CD4-positive, alpha-beta T cell treated with Interleukin-15 for 1 hour (primary cell): ENCODE data around the gene USP9X.
"Not testable (repeated sequence)": the region's sequence is repeated elsewhere in the genome, so short reads cannot be mapped to it uniquely, and the experiment has no call there.

Source experiments
- DNase-seq: peaks from one replicate; pipeline ENCODE4 v3.0.0-alpha.2; 2020

USP9X gene

DNA sequence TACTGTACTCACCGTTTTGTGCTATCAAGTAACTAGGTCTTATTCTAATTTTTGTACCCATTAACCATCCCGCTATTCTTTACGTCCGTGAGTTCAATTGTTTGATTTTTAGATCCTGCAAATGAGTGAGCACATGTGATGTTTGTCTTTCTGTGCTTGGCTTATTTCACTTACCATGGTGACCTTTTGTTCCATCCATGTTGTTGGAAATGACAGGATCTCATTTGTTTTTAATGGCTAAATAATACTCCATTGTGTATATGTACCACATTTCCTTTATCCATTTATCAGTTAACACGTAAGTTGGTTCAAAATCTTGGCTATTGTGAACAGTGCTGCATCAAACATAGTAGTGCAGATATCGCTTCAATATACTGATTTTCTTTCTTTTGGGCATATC is 48.3 kb downstream of the USP9X start:
- no peak for DNase-seq

GRCh38 chrX:41137589-41137988 is 52.3 kb downstream of the USP9X start:
- no peak for DNase-seq

GRCh38 chrX:41142130-41142910 is 57.1 kb downstream of the USP9X start:
- DNase-seq: no peak

- no peak for DNase-seq
These were observed 59.6 kb downstream of the USP9X start for GRCh38 chrX:41144873-41145272.

DNA sequence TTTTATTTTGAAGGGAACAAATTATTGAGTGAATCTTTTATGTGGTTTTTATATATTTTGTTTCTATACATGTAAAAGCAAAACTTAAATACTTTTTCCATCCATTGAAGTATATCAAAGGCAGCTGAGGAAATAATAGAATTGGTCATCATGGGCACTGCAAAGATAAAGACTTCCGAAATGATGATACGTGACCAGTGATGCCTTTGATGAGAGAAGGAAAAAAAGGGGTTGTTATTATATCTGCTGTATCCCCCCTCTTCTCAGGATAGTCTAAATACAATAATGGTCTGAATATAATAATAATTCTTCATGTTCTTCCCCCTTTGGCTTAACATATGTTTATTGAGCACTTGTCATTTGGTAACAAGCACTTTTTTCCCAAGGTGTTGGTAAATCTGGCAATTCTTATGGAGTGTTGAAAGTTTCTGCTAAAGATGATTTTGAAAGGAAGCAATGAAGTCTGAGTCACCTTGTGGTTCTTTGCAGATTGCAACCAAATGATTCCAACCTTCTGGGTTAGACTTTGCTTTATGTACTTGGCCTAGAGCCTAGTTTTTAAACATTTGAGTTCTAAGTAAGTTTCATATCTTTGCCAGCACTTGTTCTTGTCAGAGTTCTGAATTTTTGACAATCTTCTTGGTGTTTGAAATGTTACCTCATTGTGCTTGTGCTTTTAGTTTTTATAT is 60.8 kb downstream of the USP9X start:
- no peak for DNase-seq

DNA sequence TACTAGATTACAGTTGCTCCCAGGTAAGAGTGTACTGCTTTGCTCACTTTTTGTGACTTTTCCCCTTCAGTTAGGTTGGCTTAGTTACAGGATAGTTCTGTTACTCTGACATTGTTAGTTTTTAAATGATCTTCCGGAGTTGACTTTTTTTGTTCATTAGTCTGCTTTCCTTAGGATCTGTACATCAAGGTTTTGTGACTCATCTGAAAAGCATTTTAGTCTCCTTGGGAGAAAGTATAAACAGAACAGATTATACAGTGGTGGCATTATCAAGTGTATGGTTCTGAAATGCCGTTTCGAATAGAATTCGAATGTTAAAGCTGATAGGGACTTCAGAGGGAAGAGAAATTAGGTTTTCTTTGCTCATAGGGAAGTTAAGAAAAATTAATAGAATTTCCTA is 63.3 kb downstream of the USP9X start:
- no peak for DNase-seq

GRCh38 chrX:41150043-41150442 is 64.8 kb downstream of the USP9X start:
- DNase-seq: no peak

DNA sequence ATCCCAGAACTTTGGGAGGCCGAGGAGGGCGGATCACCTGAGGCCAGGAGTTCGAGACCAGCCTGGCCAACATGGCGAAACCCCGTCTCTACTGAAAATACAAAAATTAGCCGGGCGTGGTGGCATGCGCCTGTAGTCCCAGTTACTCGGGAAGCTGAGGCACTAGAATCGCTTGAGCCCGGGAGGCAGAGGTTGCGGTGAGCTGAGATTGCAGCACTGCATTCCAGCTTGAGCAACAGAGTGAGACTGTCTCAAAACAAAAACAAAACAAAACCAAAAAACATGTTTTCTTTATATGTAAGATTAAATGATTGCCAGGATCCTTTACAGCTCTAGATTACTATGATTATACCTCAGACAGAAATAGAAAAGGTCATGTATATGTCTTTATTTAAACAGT is 66.5 kb downstream of the USP9X start:
- DNase-seq: not testable (repeated sequence)

- no peak for DNase-seq
These were observed 67.0 kb downstream of the USP9X start for GRCh38 chrX:41152221-41152620.

GRCh38 chrX:41153448-41153847 is 68.2 kb downstream of the USP9X start:
- no peak for DNase-seq

DNA sequence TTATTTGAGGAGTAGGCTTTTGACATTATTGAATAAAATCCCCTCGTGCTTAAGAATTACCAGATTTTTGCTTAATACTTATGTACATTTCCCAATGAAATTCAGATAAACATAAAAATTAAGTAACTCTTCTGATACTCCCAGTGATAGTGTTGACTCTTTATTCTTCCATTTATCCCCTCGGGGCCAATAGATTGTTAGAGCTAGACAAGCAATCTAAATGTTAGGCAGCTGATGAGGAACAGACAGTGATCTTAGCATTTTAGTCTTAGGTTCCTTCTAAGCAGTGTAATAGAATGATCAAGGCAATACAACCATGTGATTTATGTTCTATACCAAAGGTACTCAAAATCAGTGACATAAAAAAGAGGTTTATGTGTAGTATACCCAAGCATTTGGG is 68.7 kb downstream of the USP9X start:
- DNase-seq: no peak

GRCh38 chrX:41164449-41164848 is 79.2 kb downstream of the USP9X start:
- DNase-seq: no peak

- DNase-seq: no peak
These were observed 82.6 kb downstream of the USP9X start for GRCh38 chrX:41167888-41168287.

DNA sequence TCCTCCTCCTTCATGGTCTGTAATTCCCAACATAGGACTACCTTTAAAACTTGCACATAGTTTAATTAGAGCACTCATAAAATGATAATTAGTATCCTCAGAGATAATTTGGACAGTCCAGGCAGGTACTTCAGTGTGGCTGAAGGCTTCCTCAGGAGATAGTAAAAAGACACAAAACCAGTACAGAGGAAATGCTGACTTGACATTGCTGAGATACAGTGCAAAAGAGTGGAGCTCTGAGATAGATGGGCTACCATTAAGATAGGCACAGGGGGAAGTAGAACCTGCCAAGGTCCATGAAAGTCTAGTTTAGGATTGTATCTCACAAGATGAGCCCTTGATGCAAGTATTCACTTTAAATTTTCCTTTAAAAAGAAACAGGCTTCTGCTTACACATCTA is 91.0 kb downstream of the USP9X start:
- DNase-seq: no peak

- DNase-seq: no peak
These were observed 92.1 kb downstream of the USP9X start for GRCh38 chrX:41177297-41177696.

- no peak for DNase-seq
These were observed 93.0 kb downstream of the USP9X start for GRCh38 chrX:41178201-41178600.

GRCh38 chrX:41180194-41180908 is 95.1 kb downstream of the USP9X start:
- DNase-seq: peak; percentile 55

GRCh38 chrX:41184312-41184711 is 99.1 kb downstream of the USP9X start:
- no peak for DNase-seq

GRCh38 chrX:41186946-41187345 is 101.7 kb downstream of the USP9X start:
- not testable (repeated sequence) for DNase-seq

GRCh38 chrX:41189156-41189555 is 103.9 kb downstream of the USP9X start:
- no peak for DNase-seq

- DNase-seq: no peak
These were observed 107.6 kb downstream of the USP9X start for GRCh38 chrX:41192880-41193279.

DNA sequence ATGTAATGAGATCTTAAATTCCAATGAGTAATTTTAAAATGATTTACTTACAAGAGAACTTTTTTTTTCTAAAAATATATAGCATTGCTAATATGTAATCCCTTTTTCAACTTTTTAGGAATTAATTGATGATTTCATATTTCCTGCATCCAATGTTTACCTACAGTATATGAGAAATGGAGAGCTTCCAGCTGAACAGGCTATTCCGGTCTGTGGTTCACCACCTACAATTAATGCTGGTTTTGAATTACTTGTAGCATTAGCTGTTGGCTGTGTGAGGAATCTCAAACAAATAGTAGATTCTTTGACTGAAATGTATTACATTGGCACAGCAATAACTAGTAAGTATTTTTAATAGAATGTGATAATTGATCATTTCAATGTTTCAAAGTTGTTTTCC is 113.2 kb downstream of the USP9X start:
- no peak for DNase-seq

- no peak for DNase-seq
These were observed 115.5 kb downstream of the USP9X start for GRCh38 chrX:41200785-41201184.

DNA sequence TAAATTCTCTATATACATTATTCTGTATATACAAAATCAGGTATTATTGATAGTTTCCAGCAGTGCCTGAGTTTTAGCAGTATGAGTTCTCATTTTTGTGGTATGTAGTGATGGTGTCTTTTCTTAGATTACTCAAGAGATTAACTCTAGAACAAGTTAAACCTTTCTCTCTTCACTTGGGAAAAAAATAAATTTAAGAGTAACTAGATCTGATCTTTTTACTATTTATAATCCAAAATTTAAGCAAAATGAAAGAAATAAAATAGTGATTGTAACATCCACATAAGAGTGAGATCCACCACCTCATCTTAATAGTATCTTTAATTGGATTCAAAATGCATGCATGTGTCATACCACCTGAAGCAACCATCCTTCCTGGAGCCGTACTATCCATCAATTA is 124.6 kb downstream of the USP9X start:
- DNase-seq: no peak
